ENCODE results near the gene GPR183. TPM values are rescaled to one million over a fixed set of nuclear protein-coding genes. Genes with fewer than 3 reads are reported as not detected.

The GPR183 gene
- total and polyA plus RNA-seq, 10 of the 15 experiments (the other 5 are each of a cell fraction or from before 2014, with no cell fraction given) = 134 to 669 (median 225) TPM

GRCh38 chr13:99316657-99317256, 9.6 kb upstream of the GPR183 start:
- Histone ChIP-seq H3K27ac (ENCODE audit: control insufficient read depth, insufficient read depth) (no peak overlapping the region), H3K4me1 (ENCODE audit: control insufficient read depth, insufficient read depth, low read length) (peaks cover 29% of the 10 kb centered on the region), H3K27me3 (replicated peaks in 1 of 2; ENCODE audit: control insufficient read depth in 2 of 2, insufficient read depth in 2 of 2, low read length in 1 of 2) (no peaks in the 10 kb centered on the region), H2AFZ (ENCODE audit: control insufficient read depth, low read depth, low read length) (no peak overlapping the region), H4K20me1 (ENCODE audit: control insufficient read depth, insufficient read depth) (no peaks in the 10 kb centered on the region), H3K36me3 (ENCODE audit: control insufficient read depth in 2 of 2, insufficient read depth in 2 of 2, low read length in 1 of 2) (peaks cover 0 to 5% of the 10 kb centered on the region in 2 experiments; a peak in 2 of 4 replicates), H3K9ac (ENCODE audit: control insufficient read depth, insufficient read depth, low read length) (no peak overlapping the region), H3K4me2 (ENCODE audit: control insufficient read depth, insufficient read depth) (no peak overlapping the region), H3K4me3 (no peak overlapping the region), H3K9me3 (replicated peaks; ENCODE audit: control insufficient read depth, insufficient read depth, low read length) (no peaks in the 10 kb centered on the region), H3K79me2 (ENCODE audit: control insufficient read depth, insufficient read depth, low read length) (peaks cover 21% of the 10 kb centered on the region)
- FAIRE-seq (no peak), ATAC-seq (no peak), DNase-seq (ENCODE audit: low read depth, low spot score) (no peak)
- in situ Hi-C loops (cut with MboI) (no loop called here), intact Hi-C loops (cut with micrococcal nuclease; ENCODE audit: unreplicated experiment) (no loop called here)
- ChIA-PET SMC1A (ENCODE audit: uncharacterized antibody, unreplicated experiment) (interaction anchor here (0.6 to 0.7 kb wide), 2 partner anchors 42 to 130 kb away, joined by 3 read pairs; no protein-coding TSS in a partner anchor), RAD21 (ENCODE audit: unreplicated experiment) (no interaction called here), CTCF (no interaction called here), POLR2A (interaction anchor here (1.0 kb wide), 1 partner anchor 41 kb away, joined by 3 read pairs; no protein-coding TSS in a partner anchor)
- TF ChIP-seq CHD4 (IDR thresholded peaks at IDR 0.05) (no peak), SIN3A (IDR thresholded peaks at IDR 0.05; ENCODE audit: low read depth, low read length) (no peak)
- TF ChIP-seq, protein P1, sequence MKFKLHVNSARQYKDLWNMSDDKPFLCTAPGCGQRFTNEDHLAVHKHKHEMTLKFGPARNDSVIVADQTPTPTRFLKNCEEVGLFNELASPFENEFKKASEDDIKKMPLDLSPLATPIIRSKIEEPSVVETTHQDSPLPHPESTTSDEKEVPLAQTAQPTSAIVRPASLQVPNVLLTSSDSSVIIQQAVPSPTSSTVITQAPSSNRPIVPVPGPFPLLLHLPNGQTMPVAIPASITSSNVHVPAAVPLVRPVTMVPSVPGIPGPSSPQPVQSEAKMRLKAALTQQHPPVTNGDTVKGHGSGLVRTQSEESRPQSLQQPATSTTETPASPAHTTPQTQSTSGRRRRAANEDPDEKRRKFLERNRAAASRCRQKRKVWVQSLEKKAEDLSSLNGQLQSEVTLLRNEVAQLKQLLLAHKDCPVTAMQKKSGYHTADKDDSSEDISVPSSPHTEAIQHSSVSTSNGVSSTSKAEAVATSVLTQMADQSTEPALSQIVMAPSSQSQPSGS (IDR thresholded peaks at IDR 0.05; ENCODE audit: low read length) = no peak
- no TSS peak for BruUV-seq (replicated peaks)
- 94% methylated on average over 6 of the region's 6 CpGs for WGBS (ENCODE audit: insufficient coverage, insufficient replicate concordance, low lambda C conversion rate, missing lambda C conversion rate)

- Histone ChIP-seq H3K4me2 (ENCODE audit: control insufficient read depth, insufficient read depth) (no peak overlapping the region), H3K27me3 (replicated peaks in 1 of 2; ENCODE audit: control insufficient read depth in 2 of 2, insufficient read depth in 2 of 2, low read length in 1 of 2) (no peaks in the 10 kb centered on the region), H3K9me3 (replicated peaks; ENCODE audit: control insufficient read depth, insufficient read depth, low read length) (no peaks in the 10 kb centered on the region), H3K36me3 (ENCODE audit: control insufficient read depth in 2 of 2, insufficient read depth in 2 of 2, low read length in 1 of 2) (peaks cover 0 to 5% of the 10 kb centered on the region in 2 experiments; a peak in 2 of 4 replicates), H3K79me2 (ENCODE audit: control insufficient read depth, insufficient read depth, low read length) (peaks cover 25% of the 10 kb centered on the region), H3K27ac (ENCODE audit: control insufficient read depth, insufficient read depth) (no peak overlapping the region), H3K4me3 (no peak overlapping the region), H4K20me1 (ENCODE audit: control insufficient read depth, insufficient read depth) (no peaks in the 10 kb centered on the region), H3K4me1 (ENCODE audit: control insufficient read depth, insufficient read depth, low read length) (peaks cover 29% of the 10 kb centered on the region), H3K9ac (ENCODE audit: control insufficient read depth, insufficient read depth, low read length) (no peak overlapping the region), H2AFZ (ENCODE audit: control insufficient read depth, low read depth, low read length) (no peak overlapping the region)
- SMC1A ChIA-PET (ENCODE audit: uncharacterized antibody, unreplicated experiment) = interaction anchor here (0.6 to 0.7 kb wide), 2 partner anchors 41 to 130 kb away, joined by 3 read pairs; no protein-coding TSS in a partner anchor
- in situ Hi-C loops (cut with MboI) = no loop called here
- RAD21 ChIA-PET (ENCODE audit: unreplicated experiment) = no interaction called here
- ATAC-seq = no peak
- FAIRE-seq = no peak
- intact Hi-C loops (cut with micrococcal nuclease; ENCODE audit: unreplicated experiment) = no loop called here
- TF ChIP-seq ZNF24 (IDR thresholded peaks at IDR 0.05) = peak; percentile 88
- no peak for TF ChIP-seq JUNB (IDR thresholded peaks at IDR 0.05)
- POLR2A ChIA-PET = interaction anchor here (1.0 kb wide), 1 partner anchor 41 kb away, joined by 3 read pairs; no protein-coding TSS in a partner anchor
- 100% methylated on average over 2 of the region's 2 CpGs for WGBS (ENCODE audit: insufficient coverage, insufficient replicate concordance, low lambda C conversion rate, missing lambda C conversion rate)
- CTCF ChIA-PET = interaction anchor here (1.3 kb wide), 1 partner anchor 8 kb away, joined by 5 read pairs; no protein-coding TSS in a partner anchor
- no peak for DNase-seq (ENCODE audit: low read depth, low spot score)
- BruUV-seq (replicated peaks) = no TSS peak
Measured at GRCh38 chr13:99316224-99316623, 9.0 kb upstream of the GPR183 start.

Data from GM12878 (cell line).